T-helper 1 cell treated with Interleukin-12 subunit alpha and Interleukin-12 subunit beta and Interleukin-4 antibody, amounts not matched to agents 30 ng/mL and 1 ng/mL, for 36 hours (primary cell): ENCODE data around the gene MANBA. TPM values are rescaled to one million over a fixed set of nuclear protein-coding genes. Genes with fewer than 3 reads are reported as not detected.

Source experiments
- intact Hi-C: fragments of 100-400 bp; cut with micrococcal nuclease; formaldehyde crosslinking; loops from one replicate; pipeline ENCODE4 v1.15.1; 2024
- total RNA-seq: library from RNA; stranded (reverse); gene quantifications from 2 replicates; pipeline ENCODE4 v1.2.3, GENCODE V29; 2022

The MANBA gene
- total RNA-seq, 1 donor from 2014 or later = 15.0 TPM

DNA sequence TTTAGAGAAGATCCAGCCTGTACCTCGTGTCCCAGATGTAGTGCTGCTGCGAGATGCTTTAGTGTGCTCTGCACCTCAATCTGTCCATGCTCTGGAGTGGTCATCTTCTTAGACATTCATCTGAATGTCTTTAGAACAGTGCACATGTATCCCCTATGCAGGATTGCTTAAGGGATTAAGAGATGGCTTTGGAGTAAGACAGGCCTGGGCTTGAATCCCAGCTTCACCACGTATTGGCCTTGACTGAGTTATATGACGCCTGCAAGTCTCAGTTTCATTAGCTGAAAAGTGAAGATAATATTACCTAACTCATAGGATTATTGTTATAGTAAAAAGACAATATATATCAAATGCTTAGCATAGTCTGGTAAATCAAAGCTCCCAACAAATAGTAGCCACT is 161.3 kb downstream of the MANBA start:
- intact Hi-C loops = loop anchor here (2.0 to 5.0 kb wide), 6 partner anchors 19 to 1579 kb away; partner anchors contain the start of genes PPP3CA and SLC9B2

DNA sequence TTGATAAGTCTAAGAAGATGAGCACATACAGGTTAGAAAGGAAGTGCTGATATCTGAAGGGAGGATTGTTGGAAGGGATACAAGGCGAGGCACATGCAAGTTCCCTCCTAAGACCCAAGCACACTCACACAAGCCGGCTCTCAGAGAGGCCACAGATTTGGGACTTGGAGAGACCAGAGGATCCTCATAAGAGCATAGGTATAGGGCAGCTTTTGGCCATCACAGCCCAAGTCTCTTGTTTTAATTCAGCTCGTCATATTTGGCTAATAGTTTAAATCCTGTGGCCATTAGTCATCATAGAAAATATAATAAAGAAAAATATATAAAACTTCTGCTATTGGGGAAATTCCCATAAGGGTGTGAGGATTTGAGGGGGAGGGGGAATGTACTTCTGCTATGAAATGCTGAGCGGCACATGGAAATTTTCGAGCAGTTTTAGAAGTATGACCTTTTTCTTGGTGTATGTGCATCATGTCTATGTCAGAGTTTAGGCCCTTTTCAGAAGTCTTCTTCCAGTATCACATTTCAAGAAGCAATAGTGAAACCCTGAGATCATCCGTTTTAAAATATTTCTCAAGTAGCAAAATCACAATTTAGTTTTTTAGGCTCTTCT is 161.9 kb downstream of the MANBA start:
- intact Hi-C loops = loop anchor here (1.0 to 5.0 kb wide), 10 partner anchors 12 to 1578 kb away; partner anchors contain the start of genes PPP3CA, SLC39A8 and SLC9B2

DNA sequence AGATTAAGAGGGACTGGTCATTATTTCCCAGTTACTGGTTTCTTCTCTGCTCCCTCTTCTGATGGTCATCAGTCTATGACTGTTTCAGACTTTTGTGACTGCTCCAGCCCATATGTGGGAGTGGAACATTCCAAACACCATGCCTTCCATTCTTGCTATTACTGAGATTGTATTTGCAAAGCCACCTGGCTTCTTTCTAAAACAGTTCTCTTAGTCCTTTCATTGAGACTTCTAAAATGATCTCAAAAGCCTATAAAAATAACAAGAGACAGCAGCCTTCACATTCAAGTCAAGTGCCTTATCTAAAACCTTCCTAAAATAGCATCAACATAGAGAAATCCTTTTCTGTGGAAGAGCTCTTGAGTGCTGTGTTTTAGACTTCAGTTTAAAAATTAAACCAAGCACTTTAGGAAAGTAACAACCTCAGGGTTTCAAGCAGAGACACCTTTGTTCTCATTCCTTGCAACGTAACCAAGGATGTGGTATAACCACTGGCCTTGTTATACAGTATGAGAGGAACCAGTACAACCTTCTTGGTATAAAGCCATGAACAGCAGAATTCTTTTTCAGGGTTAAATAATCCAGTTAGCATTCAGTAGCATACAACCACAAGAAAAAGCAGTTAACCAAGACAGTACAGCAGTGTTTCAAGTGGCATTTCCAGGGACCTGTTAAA is 162.5 kb downstream of the MANBA start:
- intact Hi-C loops = loop anchor here (1.0 to 5.0 kb wide), 10 partner anchors 11 to 1577 kb away; partner anchors contain the start of genes PPP3CA, SLC39A8 and SLC9B2

DNA sequence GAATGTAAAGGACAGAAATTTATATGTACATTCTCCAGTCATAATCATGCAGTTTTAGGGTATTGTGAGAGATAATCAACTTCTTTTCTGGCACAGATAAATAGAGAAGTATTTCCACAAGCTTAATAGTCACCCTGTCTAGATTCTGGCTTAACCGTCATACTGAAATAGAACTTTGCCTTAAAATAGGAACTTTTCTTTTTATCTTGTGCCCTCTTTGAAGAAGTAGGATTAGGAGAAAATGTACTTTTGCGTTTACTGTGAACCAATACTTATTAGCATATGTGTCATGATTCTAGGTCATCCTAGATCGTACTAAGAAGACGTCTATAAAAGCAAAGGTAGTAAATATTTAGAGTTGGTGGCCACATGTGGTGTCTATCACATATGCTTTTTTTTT is 164.2 kb downstream of the MANBA start:
- intact Hi-C loops = loop anchor here (5.0 kb wide), 1 partner anchor 1249 kb away; the partner anchor contains the start of gene PPP3CA

DNA sequence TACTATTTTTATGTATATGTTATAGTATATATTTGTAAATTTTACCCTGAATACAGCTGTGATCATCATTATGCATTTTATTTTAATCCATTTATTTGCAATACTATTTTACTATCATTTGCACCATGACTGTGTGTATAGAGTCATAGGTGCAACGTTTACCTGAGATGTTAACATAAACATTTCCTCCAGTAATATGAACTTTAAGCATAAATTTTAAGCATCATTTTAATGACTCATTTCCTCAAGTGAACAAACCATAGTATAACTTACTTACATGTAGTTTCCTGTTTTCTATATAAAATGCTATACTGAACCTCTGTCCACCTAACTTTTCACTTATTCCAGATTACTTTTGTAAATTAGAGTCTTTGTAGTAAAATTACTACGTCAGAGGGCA is 166.8 kb downstream of the MANBA start:
- intact Hi-C loops = loop anchor here (1.0 kb wide), 1 partner anchor 8 kb away; no protein-coding TSS in a partner anchor

DNA sequence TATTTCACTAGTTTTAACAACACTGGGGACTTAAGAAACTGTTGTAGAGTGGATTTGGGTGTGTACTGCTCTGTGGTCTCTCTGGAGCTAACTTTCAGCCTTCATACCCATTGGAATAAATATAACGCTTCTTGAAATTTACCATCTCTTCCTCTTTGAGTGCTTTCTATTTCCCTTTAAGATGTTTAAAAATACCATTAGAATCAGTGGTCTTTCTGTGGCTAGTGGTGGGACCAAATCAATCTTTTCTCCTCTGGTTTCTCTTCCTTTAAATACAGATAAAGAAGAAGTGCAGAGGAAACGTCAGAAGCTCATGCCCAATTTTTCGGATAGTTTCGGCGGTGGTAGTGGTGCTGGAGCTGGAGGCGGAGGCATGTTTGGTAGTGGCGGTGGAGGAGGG is 167.6 kb downstream of the MANBA start:
- intact Hi-C loops = no loop called here

DNA sequence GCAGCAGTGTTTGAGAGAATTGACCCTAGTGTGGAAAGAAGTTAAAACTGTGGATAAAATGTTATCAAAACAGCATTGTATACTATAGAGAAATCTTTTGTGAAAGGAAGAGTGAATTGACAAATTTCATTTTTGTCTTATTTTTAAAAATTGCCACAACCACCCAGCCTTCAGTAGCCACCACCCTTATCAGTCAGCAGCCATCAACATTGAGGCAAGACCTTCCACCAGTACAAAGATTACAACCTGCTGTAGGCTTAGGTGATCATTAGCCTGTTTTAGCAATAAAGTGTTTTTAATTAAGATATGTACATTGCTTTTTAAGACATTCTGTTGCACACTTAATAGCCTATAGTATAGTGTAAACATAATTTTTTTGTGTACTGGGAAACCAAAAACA is 168.5 kb downstream of the MANBA start:
- intact Hi-C loops = loop anchor here (1.0 kb wide), 1 partner anchor 1572 kb away; no protein-coding TSS in a partner anchor

DNA sequence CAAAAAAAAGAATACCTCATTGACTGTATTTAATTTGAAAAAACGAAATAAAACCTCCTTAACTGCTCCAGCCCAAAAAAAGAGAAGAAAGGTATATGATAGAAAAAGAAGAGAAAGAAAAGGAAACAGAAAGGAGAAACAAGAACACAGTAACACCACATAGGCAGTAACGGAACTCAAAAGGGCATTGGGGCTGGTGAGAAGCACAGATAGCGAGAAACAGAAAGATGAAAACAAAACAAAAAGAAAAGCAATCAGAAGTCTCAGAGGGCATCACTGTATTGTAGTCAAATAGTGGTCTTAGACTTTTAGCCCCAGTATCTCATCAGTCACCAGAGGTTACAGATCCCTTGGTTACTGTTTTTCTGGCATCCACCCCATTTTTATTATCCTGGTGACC is 171.0 kb downstream of the MANBA start:
- intact Hi-C loops = loop anchor here (5.0 kb wide), 1 partner anchor 278 kb away; the partner anchor contains the start of gene CISD2

DNA sequence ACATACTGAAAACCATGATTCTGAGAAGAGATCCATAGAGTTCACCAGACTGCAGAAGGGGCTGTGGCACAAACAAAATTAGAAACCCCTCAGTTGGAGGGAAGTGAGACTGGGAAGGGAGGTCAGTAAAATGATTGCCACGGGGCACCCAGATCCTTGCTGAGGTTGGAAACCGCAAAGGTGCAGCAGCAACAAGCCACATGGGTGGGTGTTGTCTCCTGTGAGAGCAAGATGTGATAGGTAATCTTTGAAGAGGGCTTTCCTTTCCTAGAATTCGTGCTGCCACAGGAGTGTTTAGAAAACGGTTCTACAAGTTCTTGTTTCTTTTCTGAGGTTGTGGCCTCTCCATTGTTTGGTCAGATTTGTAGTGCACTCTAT is 174.1 kb downstream of the MANBA start:
- intact Hi-C loops = loop anchor here (1.0 to 5.0 kb wide), 6 partner anchors 8 to 281 kb away; partner anchors contain the start of gene CISD2

DNA sequence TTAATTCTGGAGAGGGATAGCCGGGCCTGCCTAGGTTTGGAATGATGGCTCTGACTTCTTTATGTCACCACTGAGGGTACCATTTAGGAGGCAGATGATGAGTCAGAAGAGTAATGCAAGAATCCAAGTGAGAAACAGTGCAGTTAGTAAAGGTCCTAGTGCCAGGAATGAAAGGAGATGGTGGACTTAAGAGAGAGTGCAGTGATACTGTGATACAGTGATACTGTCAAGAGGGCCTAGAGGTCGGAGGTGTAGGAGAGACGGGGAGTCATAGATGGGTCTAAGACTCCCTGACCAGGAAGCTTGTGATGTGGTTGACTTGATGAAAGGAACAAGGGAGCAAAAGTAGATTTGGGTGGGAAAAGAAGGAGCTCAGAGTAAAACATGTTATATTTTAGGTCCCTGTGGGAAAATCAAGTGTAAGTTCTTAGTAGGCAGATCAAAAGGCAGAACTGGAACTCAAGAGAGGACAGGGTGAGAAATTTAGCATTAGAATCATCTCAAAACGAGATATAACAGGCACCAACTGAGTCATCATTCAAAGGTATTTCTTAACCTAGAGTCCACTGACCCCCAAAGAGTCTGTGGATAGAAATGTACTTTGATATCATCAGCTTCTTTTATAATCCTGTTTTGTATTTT is 174.6 kb downstream of the MANBA start:
- intact Hi-C loops = loop anchor here (1.0 to 5.0 kb wide), 5 partner anchors 8 to 281 kb away; partner anchors contain the start of gene CISD2

DNA sequence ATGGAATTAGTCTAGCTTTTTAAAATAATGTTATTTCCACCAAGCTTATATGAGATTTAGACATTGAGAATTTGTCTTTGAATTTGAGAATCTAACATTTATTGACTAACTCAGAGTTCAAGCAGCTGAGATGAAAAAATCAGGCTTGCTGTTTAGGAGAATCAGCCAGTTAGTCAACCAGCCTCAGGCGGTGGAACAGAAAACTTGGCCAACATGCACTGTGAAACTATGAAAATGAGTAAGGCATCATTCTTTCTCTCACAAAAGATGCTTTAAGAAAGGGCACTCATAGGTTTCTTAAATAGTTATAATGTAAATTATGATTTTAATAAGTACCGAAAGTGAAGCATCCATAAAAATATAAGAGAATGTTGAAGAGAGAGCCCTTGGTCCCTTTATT is 175.4 kb downstream of the MANBA start:
- intact Hi-C loops = loop anchor here (5.0 kb wide), 1 partner anchor 282 kb away; the partner anchor contains the start of gene CISD2

DNA sequence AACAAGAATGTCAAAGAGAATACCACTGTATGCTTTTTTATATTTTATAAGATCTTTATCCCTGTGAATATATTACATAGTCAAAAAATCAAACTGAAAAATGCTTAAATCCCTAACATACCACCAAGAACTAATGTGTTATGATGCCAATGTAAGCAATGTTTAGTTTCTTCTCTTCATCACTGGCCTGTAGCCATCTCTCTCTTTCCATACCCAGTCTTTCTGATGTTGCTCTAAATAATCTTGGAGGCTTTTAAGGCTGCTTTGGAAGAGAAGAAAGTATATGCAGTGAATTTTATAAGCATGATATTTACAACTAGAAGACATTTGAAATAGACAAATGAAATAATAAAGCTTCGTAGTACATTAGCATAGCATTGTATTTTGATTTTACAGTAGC is 176.7 kb downstream of the MANBA start:
- intact Hi-C loops = no loop called here

Other genes starting within 250 kb of the MANBA start
- 427 and 451 TPM in 2 replicates for gene UBE2D3, start 66.6 kb upstream of the MANBA start, total RNA-seq
- 44.2 and 45.5 TPM in 2 replicates for gene CISD2, start 108.0 kb upstream of the MANBA start, total RNA-seq